Heart right ventricle (tissue), 16 donors: Measurements from ENCODE around the gene TTLL12. TPM values are rescaled to one million over a fixed set of nuclear protein-coding genes. Genes with fewer than 3 reads are reported as not detected.

Experiments used
- ATAC-seq, 8 donors: fragments of 200-7000 bp; cut with Tn5 transposase; one replicate each; pipeline ENCODE4 v1.9.1; 2020; ENCODE audit warnings: mild to moderate bottlenecking in 8 of 8, moderate library complexity in 8 of 8, moderate number of reproducible peaks in 1 of 8
- DNase-seq, 2 donors: peaks; one replicate each; pipeline ENCODE4 v3.0.0-alpha.2; 2020
- H3K27ac ChIP-seq, 10 donors: fragments of 200-600 bp; sonication (generic) in 2 of 10; one replicate each; pipeline versions ENCODE4 v1.5.0 to v1.8.0; 2020 to 2022; ENCODE audit warnings: mild to moderate bottlenecking in 3 of 10
- H3K27me3 ChIP-seq, 7 donors: fragments of 200-600 bp; one replicate each; pipeline ENCODE4 v1.8.0; 2021 to 2022; ENCODE audit warnings: mild to moderate bottlenecking in 2 of 7
- H3K36me3 ChIP-seq, 9 donors: fragments of 200-600 bp; sonication (generic) in 1 of 9; one replicate each; pipeline versions ENCODE4 v1.5.0 to v1.8.0; 2020 to 2022; ENCODE audit warnings: mild to moderate bottlenecking in 2 of 9
- H3K4me1 ChIP-seq, 9 donors: fragments of 200-600 bp; sonication (generic) in 1 of 9; one replicate each; pipeline versions ENCODE4 v1.5.0 to v1.8.0; 2020 to 2022; ENCODE audit warnings: mild to moderate bottlenecking in 4 of 9
- H3K4me3 ChIP-seq, 10 donors: fragments of 200-600 bp; sonication (generic) in 2 of 10; one replicate each; pipeline versions ENCODE4 v1.5.0 to v1.8.0; 2020 to 2022; ENCODE audit warnings: mild to moderate bottlenecking in 7 of 10, moderate library complexity in 2 of 10
- H3K9me3 ChIP-seq, 11 donors: fragments of 200-600 bp in 10 of 11; sonication (generic) in 2 of 11; one replicate each; pipeline versions ENCODE4 v1.5.0 to v1.8.0; 2013 to 2022; ENCODE audit warnings: mild to moderate bottlenecking in 2 of 11, control low read depth in 1 of 11, moderate library complexity in 1 of 11
- WGBS, 2 donors: extraction: QIAGEN DNeasy Blood & Tissue Kit; methylation state at CpG; one replicate each; pipeline ENCODE4 v1.1.7; 2013; ENCODE audit warnings: inconsistent platforms in 1 of 2; 5-methylcytosine and 5-hydroxymethylcytosine counted together
- intact Hi-C, 10 donors: fragments of 100-400 bp; cut with DNase I; formaldehyde crosslinking; loops; one replicate each; pipeline versions ENCODE4 v1.11.1 to v1.14.2; 2022
- polyA plus RNA-seq, 2 donors: library from polyadenylated mRNA; stranded (reverse); fragments of 200-250 nt; gene quantifications; one replicate each; pipeline ENCODE4 v1.2.3, GENCODE V29; 2013
- total RNA-seq, 10 donors: library from RNA; stranded (reverse); fragmentation: NEBNext Ultra II Directional in 3 of 10; extraction: Animal tissue kit (Norgen Biotek cat#: 25700) in 3 of 10; gene quantifications; one replicate each; pipeline versions ENCODE4 v1.2.1 to v1.2.4, GENCODE V29; 2021 to 2023
- TF ChIP-seq, protein P1 (sequence below), 9 donors: fragments of 200-600 bp; sonication (generic) in 2 of 9; IDR thresholded peaks; one replicate each; pipeline versions ENCODE4 v1.5.0 to v1.8.0; 2021 to 2022; ENCODE audit warnings: antibody characterized with exemption in 9 of 9, mild to moderate bottlenecking in 5 of 9, moderate library complexity in 1 of 9
- donor health status: Arrhythmogenic right ventricular cardiomyopathy.
- donor health status: ischemic (EF 13 %, LVEDD 7.1; RV severe dilation, severe dysfunction).
- donor health status: healthy with polysubstance abuse.
- donor health status: DM: no; HTN: yes; CAD: no.
- donor health status: DM: no; HTN: no; CAD: no.
- donor health status: ischemic (EF 25% LVEDD 6.9; RV normal size, moderate dysfunction).
- donor health status: ischemic (EF 25% LVEDD 5.7; RV mildly dilated, moderate dysfunction).
- donor health status: healthy.
- donor health status: DM: yes; HTN: yes; CAD: no.
- donor health status: Ischemic cardiomyopathy.
- donor health status: ischemic (EF 35%, LVEDD 5.7; RV mildly dilated, moderate dysfunction).
- donor health status: nonischemic (EF 11% LVEDD 7.7; RV severe dilation, severe dysfunction).
- donor health status: DM: yes; HTN: yes; CAD: no.
- donor health status: PGD.
- donor health status: ischemic (EF 29% LVEDD 5.4; RV normal size, mild dysfunction).
- donor health status: nonischemic (EF 23%, LVEDD 6.1; RV moderate dilation, normal function).

Gene TTLL12
- total and polyA plus RNA-seq, 12 donors, result 8.0 to 18.9 (median 9.6) TPM

GRCh38 chr22:43172191-43172590 is 14.7 kb downstream of the TTLL12 start:
- Histone ChIP-seq H3K9me3 (no peaks in the 10 kb centered on the region), H3K4me1 (no peaks in the 10 kb centered on the region), H3K27ac (no peak overlapping the region), H3K27me3 (no peaks in the 10 kb centered on the region), H3K36me3 (peaks cover 0 to 84% (median 19%) of the 10 kb centered on the region in 9 donors), H3K4me3 (no peak overlapping the region)
- ATAC-seq, result no peak
- intact Hi-C loops, result no loop called here
- DNase-seq, result no peak
- 95 to 97% methylated on average over 19 of the region's 19 CpGs for WGBS, 2 donors
- TF ChIP-seq, protein P1, sequence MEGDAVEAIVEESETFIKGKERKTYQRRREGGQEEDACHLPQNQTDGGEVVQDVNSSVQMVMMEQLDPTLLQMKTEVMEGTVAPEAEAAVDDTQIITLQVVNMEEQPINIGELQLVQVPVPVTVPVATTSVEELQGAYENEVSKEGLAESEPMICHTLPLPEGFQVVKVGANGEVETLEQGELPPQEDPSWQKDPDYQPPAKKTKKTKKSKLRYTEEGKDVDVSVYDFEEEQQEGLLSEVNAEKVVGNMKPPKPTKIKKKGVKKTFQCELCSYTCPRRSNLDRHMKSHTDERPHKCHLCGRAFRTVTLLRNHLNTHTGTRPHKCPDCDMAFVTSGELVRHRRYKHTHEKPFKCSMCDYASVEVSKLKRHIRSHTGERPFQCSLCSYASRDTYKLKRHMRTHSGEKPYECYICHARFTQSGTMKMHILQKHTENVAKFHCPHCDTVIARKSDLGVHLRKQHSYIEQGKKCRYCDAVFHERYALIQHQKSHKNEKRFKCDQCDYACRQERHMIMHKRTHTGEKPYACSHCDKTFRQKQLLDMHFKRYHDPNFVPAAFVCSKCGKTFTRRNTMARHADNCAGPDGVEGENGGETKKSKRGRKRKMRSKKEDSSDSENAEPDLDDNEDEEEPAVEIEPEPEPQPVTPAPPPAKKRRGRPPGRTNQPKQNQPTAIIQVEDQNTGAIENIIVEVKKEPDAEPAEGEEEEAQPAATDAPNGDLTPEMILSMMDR (IDR thresholded peaks at IDR 0.05), result no peak

- Histone ChIP-seq H3K4me1 (no peaks in the 10 kb centered on the region), H3K36me3 (peaks cover 0 to 82% (median 19%) of the 10 kb centered on the region in 9 donors), H3K9me3 (no peaks in the 10 kb centered on the region), H3K27me3 (no peaks in the 10 kb centered on the region), H3K27ac (no peak overlapping the region), H3K4me3 (no peak overlapping the region)
- DNase-seq, result no peak
- TF ChIP-seq, protein P1 (IDR thresholded peaks at IDR 0.05), result no peak
- ATAC-seq, result no peak
- intact Hi-C loops, result no loop called here
- WGBS, 2 donors, result 86 to 88% methylated on average over 12 of the region's 12 CpGs
Observed at GRCh38 chr22:43171607-43172006, 15.3 kb downstream of the TTLL12 start.

DNA sequence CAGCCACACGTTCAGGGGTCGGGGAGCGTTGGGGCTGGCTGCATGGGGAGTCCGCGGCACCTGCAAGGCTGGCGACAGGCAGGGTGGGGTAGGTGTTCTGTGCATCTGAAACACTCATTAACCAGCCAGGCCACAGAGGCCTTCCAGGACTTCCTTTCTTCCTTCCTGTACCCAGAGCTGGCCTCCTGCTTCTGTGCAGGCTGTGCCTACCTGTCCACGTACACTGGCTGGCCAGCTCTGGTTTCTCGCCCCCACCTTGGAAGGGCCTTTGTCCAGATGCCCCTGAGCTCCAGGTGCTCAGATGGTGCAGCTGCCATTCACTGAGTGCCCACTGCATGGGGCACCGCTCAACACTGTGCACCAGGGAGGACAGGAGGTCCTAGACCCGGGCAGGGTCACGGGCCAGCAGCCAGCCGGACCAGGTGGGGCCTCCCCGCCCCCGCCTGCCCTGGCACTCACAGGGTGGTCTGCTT is 15.9 kb downstream of the TTLL12 start:
- H3K4me3 ChIP-seq, result no peak overlapping the region
- H3K27ac ChIP-seq, result no peak overlapping the region
- no peaks in the 10 kb centered on the region for H3K27me3 ChIP-seq
- intact Hi-C loops, result no loop called here
- no peaks in the 10 kb centered on the region for H3K4me1 ChIP-seq
- TF ChIP-seq, protein P1 (IDR thresholded peaks at IDR 0.05), result no peak
- no peak for ATAC-seq
- peaks cover 0 to 82% (median 19%) of the 10 kb centered on the region in 9 donors for H3K36me3 ChIP-seq
- DNase-seq, result no peak
- WGBS, 2 donors, result 83 to 84% methylated on average over 14 of the region's 14 CpGs
- no peaks in the 10 kb centered on the region for H3K9me3 ChIP-seq

DNA sequence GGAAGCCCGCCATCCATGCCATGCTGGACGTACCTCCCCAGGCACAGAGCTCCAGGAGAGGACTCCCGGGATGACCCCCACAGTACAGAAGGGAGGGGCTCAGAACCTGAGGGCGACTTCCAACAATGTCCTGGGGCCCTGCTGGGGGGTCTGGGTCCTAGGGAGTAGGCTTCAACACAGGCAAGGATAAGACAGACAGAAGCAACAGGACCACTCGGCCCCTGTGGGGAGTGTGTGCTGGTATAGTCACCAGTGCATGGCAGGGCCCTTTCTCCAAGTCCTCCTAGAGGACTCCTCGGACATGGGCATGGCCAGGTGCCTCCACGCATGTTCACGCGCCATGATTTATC is 16.8 kb downstream of the TTLL12 start:
- no peak for DNase-seq
- H3K36me3 ChIP-seq, result peaks cover 0 to 73% (median 19%) of the 10 kb centered on the region in 9 donors
- no peak for ATAC-seq
- no peak overlapping the region for H3K27ac ChIP-seq
- H3K9me3 ChIP-seq, result no peaks in the 10 kb centered on the region
- TF ChIP-seq, protein P1 (IDR thresholded peaks at IDR 0.05), result no peak
- intact Hi-C loops, result no loop called here
- H3K27me3 ChIP-seq, result no peaks in the 10 kb centered on the region
- peaks cover 0 to 2% (median 0%) of the 10 kb centered on the region in 9 donors for H3K4me1 ChIP-seq
- no peak overlapping the region for H3K4me3 ChIP-seq
- 95 to 96% methylated on average over 9 of the region's 9 CpGs for WGBS, 2 donors
